ENCODE results near the gene ATF6B.
"Not testable (repeated sequence)": the region's sequence is repeated elsewhere in the genome, so short reads cannot be mapped to it uniquely, and the experiment has no call there.

ATF6B gene

GRCh38 chr6:32154514-32155161 is 26.6 kb upstream of the ATF6B start:
- DNase-seq (ENCODE audit: low read depth in 2 of 2) = peak; percentile 26 to 38

GRCh38 chr6:32153564-32154513 is 25.8 kb upstream of the ATF6B start, which contains the start of gene PPT2:
Gene PPT2 (plus strand): TSS chr6:32154141. CDS start chr6:32154595, 454 bp downstream.
- peak; percentile 48 to 60 for DNase-seq (ENCODE audit: low read depth in 2 of 2)

- DNase-seq (ENCODE audit: low read depth in 2 of 2) = no peak
These were observed 24.9 kb upstream of the ATF6B start for GRCh38 chr6:32152769-32153563.

- DNase-seq (ENCODE audit: low read depth in 2 of 2) = no peak
These were observed 24.1 kb upstream of the ATF6B start, which contains the start of gene PRRT1 for GRCh38 chr6:32151863-32152768. Gene PRRT1 (minus strand): TSS chr6:32151939. CDS start chr6:32151827, 112 bp downstream.

- DNase-seq (ENCODE audit: low read depth in 2 of 2) = no peak
These were observed 23.3 kb upstream of the ATF6B start for GRCh38 chr6:32151181-32151862.

- no peak for DNase-seq (ENCODE audit: low read depth in 2 of 2)
These were observed 22.2 kb upstream of the ATF6B start for GRCh38 chr6:32149932-32150870.

GRCh38 chr6:32149092-32149755 is 21.2 kb upstream of the ATF6B start:
- no peak for DNase-seq (ENCODE audit: low read depth in 2 of 2)

- DNase-seq (ENCODE audit: low read depth in 2 of 2) = peak; percentile 39 to 40
These were observed 20.4 kb upstream of the ATF6B start for GRCh38 chr6:32148289-32149091.

- DNase-seq (ENCODE audit: low read depth in 2 of 2) = no peak
These were observed 19.5 kb upstream of the ATF6B start for GRCh38 chr6:32147401-32148132.

GRCh38 chr6:32146687-32147086 is 18.6 kb upstream of the ATF6B start:
- no peak for DNase-seq (ENCODE audit: low read depth in 2 of 2)

GRCh38 chr6:32146287-32146686 is 18.2 kb upstream of the ATF6B start:
- DNase-seq (ENCODE audit: low read depth in 2 of 2) = no peak

GRCh38 chr6:32144238-32144637 is 16.2 kb upstream of the ATF6B start:
- DNase-seq (ENCODE audit: low read depth in 2 of 2) = not testable (repeated sequence)

- DNase-seq (ENCODE audit: low read depth in 2 of 2) = no peak
These were observed 12.5 kb upstream of the ATF6B start for GRCh38 chr6:32140420-32141046.

GRCh38 chr6:32139590-32139989 is 11.5 kb upstream of the ATF6B start:
- no peak for DNase-seq (ENCODE audit: low read depth in 2 of 2)

GRCh38 chr6:32137454-32137853 is 9.4 kb upstream of the ATF6B start:
- no peak for DNase-seq (ENCODE audit: low read depth in 2 of 2)

GRCh38 chr6:32133786-32134185 is 5.7 kb upstream of the ATF6B start:
- no peak for DNase-seq (ENCODE audit: low read depth in 2 of 2)

GRCh38 chr6:32132110-32132509 is 4.1 kb upstream of the ATF6B start:
- DNase-seq (ENCODE audit: low read depth in 2 of 2) = no peak

Data from stimulated activated CD8-positive, alpha-beta memory T cell treated with anti-CD3 and anti-CD28 coated beads, Interleukin-15, amount 100 ng/mL, for 4 hours (primary cell).